Hematopoietic multipotent progenitor cell treated with erythropoietin and hydrocortisone succinate and interleukin-3 and kit ligand, for 15 days (in vitro differentiated cells): ENCODE data around the gene THAP8.

Experiments used
- DNase-seq: peaks from one replicate; pipeline ENCODE4 v3.0.0-alpha.2; 2015; ENCODE audit warnings: low spot score

Gene THAP8

DNA sequence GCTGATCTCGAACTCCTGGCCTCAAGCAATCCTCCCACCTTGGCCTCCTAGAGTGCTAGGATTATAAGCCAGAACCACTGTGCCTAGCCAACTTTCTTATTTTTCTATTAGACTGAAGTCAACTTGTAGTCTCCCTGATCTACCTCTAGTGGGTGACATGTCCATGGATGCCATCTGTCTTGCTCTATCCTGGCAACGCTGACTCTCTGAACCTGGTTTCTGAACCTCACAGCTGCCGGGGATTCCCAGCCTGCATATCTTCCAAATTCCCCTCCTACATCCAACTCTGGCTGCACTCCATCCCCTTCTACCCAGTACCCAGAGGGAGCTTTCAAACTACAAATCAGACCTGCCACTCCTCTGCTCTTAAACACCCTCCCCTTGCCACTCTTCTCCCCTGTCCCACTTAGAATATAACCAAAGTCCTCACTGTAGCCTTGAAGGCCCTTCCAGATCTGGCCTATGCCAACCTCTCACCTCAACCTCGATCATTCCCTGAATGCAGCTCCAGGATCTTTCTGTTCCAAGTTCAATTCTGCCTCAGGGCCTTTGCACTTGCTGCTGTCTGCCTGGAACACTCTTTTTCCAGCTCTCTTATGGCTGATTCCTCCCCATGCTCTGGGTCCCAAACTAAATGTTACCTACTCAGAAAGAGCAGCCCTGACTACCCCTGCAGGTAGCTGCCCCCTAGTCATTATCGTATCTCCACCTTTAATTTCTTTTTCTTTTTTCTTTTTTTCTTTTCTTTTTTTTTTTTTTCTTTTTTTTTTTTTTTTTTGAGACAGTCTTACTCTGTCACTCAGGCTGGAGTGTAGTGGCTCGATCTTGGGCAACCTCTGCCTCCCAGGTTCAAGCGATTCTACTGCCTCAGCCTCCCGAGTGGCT is 23.6 kb downstream of the THAP8 start:
- no peak for DNase-seq

DNA sequence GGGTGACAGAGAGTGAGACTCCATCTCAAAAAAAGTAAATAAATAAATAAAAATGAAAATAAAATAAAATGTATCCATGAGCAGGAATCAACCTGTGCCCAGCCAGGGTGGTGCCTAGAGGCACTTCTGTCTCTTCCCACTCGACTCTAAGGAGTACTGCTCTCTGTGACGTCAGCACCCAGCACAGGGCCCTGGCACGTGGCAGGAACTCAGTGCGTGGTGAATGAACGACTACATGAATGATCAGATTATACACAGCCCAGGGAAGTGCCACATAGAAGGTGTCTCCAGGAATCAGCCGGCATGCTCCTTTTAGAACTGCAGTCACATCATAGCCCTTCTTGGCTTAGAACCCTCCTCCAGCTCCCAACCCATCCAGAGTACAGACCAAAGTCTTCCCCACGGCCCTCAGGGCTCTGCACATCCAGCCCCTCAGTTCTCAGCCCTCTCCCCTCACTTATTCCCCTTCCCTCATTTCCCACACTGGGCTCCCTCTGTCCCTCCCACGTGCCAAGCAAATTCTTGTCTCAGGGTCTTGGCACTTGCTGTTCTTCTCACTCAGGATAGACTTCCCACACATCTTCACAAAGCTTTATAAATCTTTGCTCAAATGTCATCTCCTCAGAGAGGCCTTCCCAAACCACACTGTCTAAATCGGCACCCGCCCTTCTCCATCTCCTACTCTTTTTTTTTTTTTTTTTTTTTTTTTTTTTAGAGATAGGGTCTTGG is 25.6 kb downstream of the THAP8 start:
- no peak for DNase-seq

DNA sequence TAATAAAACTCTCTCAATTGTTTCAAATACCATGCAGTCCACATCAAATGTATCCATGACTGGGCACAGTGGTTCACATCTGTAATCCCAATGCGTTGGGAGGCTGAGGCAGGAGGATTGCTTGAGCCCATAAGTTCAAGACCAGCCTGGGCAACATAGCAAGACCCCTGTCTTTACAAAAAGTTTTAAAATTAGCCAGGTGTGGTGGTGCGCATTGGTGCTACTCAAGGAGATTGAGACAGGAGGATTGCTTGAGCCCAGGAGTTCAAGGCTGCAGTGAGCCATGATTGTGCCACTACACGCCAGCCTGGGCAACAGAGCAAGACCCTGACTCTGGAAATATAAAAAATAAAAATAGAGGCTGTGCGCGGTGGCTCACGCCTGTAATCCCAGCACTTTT is 26.4 kb downstream of the THAP8 start:
- DNase-seq = no peak

DNA sequence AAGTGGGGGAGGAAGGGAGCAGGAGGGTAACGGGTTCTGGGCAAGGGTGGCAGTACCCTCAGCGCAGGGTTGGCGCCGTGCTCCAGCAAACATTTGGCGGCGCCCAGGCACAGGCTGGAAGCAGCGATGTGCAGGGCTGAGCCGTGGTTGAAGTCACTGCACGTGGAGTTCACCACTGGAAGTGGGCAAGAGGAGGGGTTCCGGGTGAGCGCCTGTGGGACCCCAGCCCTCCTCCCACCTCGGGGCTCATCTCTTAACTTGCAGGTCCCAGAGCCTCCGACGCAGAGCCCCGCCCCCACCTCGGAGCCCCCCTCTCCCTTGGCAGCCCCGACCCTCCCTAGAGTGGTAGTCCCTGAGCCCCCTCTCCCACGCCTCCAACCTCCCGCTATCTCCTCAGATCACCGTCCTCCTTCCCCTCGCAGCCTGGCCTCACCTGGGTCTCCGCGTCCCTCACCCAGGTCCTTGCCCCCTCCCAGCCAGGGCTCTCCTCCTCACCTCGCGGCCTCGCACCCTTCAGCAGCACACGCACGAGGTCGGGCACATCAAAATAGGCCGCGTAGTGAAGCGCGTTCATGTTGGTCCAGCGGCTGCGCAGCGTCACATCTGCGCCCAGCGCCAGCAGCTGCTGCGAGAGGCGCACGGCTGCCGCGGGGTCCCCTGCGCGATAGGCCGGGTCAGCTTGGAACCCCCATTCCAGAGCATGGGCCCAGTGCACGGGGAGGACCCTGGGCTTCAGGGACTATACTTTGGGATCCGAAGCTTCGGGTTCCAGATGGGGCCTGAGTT is 27.8 kb downstream of the THAP8 start:
- DNase-seq = no peak

GRCh38 chr19:36025541-36025940 is 28.5 kb downstream of the THAP8 start:
- DNase-seq = no peak

DNA sequence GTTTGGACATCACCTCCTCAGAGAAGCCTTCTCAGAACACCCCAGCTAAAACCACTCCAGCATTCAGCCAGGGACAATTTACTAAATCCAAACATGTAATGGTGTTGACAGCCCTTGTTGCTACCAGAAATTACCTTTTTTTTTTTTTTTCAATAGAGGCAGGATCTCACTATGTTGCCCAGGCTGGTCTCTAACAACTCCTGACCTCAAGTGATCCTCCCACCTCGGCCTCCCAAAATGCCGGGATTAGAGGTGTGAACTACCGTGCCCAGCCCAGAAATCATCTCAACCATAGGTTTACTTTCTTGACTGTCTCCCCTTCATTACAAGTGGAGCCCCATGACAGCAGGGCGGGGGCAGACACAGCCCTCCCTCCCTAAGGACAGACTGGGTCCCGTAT is 30.7 kb downstream of the THAP8 start:
- no peak for DNase-seq

DNA sequence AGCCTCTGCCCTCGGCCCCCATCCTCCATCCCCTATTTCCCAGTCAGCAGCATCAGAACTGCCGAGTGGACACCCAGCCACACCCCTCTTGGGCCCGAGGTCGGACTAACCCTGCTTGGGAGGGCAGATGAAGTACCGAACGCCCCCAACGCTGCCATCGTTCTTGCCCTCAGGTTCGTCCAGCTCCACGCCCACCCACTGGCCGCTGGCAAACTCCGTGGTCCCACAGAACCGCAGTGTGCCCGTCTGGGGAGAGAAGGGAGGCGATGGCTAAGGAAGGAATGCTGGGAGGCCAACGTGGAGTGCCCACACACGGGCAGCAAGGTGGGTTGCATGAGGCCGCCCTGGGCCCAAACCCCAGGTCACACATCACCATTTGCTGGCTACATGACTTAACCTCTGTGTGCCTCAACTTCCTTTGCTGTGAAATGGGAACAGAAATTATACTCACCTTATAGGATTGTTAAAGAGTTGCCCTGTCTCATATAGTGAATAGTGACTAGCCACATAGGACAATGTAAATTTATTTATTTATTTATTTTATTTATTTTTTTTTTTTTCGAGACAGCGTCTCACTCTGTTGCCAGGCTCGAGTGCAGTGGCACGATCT is 34.9 kb downstream of the THAP8 start:
- DNase-seq = no peak

GRCh38 chr19:36014012-36014924 is 39.8 kb downstream of the THAP8 start, which contains the start of gene ALKBH6:
Gene ALKBH6 (minus strand): TSS chr19:36014213. CDS start chr19:36013397, 816 bp downstream.
- peak; percentile 99 for DNase-seq

DNA sequence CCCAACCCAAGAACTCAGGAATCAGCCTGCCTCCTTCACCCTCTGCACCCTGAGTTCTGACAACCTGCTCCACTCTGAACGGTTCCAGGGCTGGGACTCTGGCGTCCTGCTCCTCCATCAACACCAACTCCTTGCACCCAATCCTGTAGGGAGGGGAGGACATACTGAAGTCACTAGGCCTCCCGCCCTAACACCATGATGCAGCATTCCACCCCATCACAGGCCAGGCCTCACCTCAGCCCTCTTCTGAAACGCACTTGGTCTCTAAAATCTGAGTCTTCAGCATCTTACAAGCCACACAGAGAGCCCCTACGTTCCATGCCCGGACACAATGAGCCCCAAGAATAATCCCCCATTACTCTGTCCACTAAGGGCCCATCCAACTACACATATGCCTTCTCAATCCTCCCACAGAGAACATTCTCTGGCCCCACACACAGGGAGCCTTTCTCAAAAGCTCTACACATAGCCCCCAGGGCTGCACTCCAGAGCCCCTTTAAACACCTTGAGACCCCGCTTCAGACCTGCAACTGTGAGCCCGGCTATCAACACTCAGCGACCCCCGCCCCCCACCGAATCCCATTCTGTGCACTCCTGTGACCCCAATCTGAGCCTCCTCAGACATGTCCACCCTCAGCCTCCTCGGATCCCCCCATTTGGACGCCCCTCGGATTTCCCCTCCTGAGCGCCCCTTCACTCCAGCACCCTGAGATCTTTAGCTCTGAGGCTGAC is 40.6 kb downstream of the THAP8 start:
- peak; percentile 55 for DNase-seq

- DNase-seq = no peak
Measured at GRCh38 chr19:36010402-36010801, 43.7 kb downstream of the THAP8 start.

- no peak for DNase-seq
Measured at GRCh38 chr19:36009633-36010379, 44.3 kb downstream of the THAP8 start.

DNA sequence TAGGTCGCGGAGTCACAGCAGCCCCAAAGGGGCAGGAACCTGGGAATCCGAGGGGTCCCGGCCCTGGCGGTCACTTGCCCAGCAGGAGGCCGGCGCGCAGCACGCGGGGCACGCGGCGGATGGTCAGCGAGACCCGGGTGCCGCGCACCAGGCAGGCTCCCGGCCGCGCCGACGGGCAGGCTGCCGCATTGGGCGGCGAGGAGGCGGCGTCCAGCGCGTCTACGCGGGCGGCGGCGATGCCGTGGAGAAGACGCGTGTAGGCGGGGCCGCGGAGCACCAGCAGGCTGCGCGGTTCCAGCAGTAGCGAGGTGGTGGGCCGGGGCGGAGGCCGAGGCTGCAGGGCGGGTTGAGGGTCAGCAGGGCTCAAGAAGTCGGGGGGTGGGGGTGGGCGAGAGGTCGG is 44.9 kb downstream of the THAP8 start:
- peak; percentile 44 for DNase-seq

GRCh38 chr19:36008336-36008978 is 45.6 kb downstream of the THAP8 start, which contains the start of gene SYNE4:
Gene SYNE4 (minus strand): TSS chr19:36008813. CDS start chr19:36008681, 132 bp downstream.
- DNase-seq = no peak

DNA sequence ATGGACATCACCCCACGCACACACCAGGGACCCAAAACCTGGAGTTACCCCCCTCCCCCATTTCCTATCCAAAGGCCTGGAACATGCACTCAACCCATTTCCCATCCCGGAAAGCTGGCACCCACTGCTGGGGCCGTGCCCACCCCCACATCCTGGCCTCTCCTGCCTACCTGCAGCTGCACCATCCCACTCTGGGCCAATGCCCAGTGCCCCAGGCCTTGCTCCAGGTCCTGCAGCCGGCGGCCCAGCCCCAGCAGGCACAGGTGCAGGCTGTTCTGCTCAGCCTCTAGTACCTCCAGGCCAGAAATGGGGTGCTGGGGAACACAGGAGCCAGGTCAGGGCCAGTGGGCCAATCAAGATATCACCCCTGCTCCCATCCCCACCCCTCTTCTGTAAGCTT is 47.1 kb downstream of the THAP8 start:
- DNase-seq = no peak

GRCh38 chr19:36003284-36003683 is 50.8 kb downstream of the THAP8 start:
- DNase-seq = no peak

GRCh38 chr19:36001605-36002004 is 52.5 kb downstream of the THAP8 start:
- DNase-seq = no peak

DNA sequence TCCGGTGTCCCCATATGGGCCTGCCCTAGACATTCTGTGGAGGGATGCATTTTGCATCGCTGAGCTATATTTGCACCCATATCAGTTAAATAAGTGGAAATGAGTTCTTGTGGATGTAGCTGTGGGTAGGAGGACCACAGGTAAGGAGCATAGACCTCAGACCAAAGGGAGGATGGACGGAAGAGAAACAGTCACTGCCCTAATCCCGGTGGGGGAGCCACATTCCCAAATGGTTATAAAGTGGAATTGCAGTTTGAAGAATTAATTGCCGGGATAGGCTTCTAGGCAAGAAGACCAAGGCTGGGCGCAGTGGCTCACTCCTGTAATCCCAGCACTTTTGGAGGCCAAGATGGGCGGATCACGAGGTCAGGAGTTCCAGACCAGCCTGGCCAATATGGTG is 57.3 kb downstream of the THAP8 start:
- DNase-seq = no peak

GRCh38 chr19:35995048-35995993 is 58.8 kb downstream of the THAP8 start, which contains the start of gene SDHAF1:
Gene SDHAF1 (plus strand): TSS chr19:35995188. CDS start chr19:35995275, 87 bp downstream.
- DNase-seq = peak; percentile 96
